Measurements from ENCODE around the gene FUT8.

The FUT8 gene

DNA sequence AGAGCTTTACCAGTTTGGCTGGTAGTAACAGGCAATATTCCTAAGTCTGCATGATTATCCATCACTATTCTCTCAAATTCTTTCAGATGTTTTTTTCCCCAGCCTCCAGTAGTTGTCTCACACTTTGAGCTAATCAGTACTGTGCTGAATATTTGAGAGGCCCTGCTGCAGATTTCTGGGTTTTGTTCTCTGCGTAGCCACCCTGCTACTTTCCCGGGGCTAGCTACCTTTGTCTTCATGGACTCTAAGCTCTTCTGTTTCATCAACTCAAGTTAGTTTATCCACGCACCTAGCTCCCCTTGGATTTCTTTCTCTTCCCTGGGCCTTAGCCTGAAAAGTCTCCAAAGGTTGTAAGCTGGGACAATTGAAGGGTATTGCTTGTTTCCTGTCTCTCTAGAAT is 73.0 kb downstream of the FUT8 start:
- no peak overlapping the region for H3K4me3 ChIP-seq (replicated peaks; ENCODE audit: low read depth, low read length)
- DNase-seq (ENCODE audit: low read depth), result no peak
- TF ChIP-seq, protein P1, sequence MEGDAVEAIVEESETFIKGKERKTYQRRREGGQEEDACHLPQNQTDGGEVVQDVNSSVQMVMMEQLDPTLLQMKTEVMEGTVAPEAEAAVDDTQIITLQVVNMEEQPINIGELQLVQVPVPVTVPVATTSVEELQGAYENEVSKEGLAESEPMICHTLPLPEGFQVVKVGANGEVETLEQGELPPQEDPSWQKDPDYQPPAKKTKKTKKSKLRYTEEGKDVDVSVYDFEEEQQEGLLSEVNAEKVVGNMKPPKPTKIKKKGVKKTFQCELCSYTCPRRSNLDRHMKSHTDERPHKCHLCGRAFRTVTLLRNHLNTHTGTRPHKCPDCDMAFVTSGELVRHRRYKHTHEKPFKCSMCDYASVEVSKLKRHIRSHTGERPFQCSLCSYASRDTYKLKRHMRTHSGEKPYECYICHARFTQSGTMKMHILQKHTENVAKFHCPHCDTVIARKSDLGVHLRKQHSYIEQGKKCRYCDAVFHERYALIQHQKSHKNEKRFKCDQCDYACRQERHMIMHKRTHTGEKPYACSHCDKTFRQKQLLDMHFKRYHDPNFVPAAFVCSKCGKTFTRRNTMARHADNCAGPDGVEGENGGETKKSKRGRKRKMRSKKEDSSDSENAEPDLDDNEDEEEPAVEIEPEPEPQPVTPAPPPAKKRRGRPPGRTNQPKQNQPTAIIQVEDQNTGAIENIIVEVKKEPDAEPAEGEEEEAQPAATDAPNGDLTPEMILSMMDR (IDR thresholded peaks at IDR 0.05; ENCODE audit: low read length, missing control alignments), result no peak

DNA sequence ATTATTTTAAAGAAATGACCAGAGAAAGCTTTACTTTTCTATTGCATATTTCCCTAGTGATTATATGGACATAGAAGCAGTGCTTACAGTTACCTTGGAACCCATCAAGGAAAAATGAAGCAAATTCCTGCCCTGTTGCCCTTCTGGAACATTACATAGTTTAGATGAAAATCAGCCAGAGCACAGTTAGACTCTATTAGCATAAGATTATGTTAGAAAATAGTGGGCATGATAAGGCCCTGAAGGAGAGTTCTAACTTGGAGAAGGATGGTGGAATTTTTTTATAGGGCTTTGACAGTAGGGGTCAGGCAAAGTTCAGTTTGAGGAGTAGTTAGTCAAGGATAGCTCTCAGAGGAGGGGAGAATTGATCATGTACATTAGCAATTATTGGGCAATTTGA is 74.3 kb downstream of the FUT8 start:
- no peak for DNase-seq (ENCODE audit: low read depth)

DNA sequence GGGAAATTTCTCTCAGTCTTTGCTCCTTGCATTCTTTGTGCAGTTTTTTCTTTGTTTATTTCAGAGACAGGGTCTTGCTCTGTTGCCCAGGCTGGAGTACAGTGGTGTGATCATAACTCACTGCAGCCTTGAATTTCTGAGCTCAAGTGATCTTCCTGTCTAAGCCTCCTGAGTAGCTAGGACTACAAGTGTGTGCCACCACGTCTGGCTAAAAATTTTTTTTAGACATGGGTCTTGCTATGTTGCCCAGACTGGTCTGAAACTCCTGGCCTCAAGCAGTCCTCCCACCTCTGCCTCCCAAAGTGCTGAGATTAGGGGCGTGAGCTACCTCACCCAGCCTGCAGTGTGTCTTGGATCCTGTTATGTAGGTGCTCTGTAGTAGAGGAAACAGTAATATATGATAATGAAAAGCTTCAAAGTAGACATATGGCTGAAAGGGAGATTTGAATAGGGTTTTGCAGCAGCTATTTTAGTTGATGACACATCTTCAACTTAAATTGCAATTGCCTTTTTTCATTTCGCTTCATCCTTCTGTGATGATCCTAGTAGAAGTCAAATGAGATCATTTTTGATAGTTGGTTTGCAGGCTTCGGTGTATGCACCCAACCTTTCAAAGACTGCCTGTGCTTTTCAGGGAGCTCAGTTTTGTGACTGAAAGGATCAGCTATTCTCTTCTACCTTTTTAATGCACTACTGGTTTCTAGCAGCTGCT is 75.4 kb downstream of the FUT8 start:
- no peak overlapping the region for H3K4me3 ChIP-seq (replicated peaks; ENCODE audit: low read depth, low read length)
- TF ChIP-seq, protein P1 (IDR thresholded peaks at IDR 0.05; ENCODE audit: low read length, missing control alignments), result no peak
- DNase-seq (ENCODE audit: low read depth), result no peak

More for the DNA sequence above, 74.3 kb downstream of the FUT8 start:
- TF ChIP-seq, protein P1 (IDR thresholded peaks at IDR 0.05; ENCODE audit: low read length, missing control alignments), result no peak
- no peak overlapping the region for H3K4me3 ChIP-seq (replicated peaks; ENCODE audit: low read depth, low read length)

DNA sequence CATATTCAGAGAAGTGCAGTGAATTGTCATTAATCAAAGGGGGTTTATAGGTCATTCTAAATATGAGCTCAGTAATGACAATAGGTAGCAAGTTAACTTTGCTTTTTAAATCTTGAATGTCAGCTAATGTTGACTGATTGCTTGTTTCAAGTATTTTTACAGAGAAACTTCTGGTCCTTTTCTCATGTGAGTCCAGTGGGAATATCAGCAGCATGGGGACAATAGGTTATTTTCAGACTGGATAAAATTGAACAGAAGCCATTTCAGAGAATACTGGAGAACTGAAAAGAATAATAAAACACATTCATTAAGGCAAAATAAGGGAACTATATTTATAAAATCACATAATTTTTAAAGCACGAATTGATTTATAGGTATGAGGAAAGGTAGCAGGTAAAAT is 78.7 kb downstream of the FUT8 start:
- TF ChIP-seq, protein P1 (IDR thresholded peaks at IDR 0.05; ENCODE audit: low read length, missing control alignments), result no peak
- H3K4me3 ChIP-seq (replicated peaks; ENCODE audit: low read depth, low read length), result no peak overlapping the region
- no peak for DNase-seq (ENCODE audit: low read depth)

DNA sequence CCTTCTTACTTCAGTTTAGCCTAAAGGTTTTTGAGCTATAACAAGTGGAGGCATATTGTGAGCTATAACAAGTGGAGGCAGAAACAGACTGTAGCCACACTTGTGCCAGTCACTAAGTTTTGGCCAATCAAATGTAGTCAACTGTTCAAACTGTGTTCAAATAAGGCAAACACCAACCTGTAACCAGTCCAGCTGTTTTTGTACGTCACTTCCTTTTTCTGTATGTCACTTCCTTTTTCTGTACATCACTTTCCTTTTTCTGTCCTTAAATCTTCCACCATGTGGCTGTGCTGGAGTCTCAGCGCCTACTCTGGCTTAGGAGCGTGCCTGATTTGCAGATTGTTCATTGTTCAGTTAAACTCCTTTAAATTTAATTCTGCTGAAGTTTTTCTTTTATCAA is 79.7 kb downstream of the FUT8 start:
- TF ChIP-seq, protein P1 (IDR thresholded peaks at IDR 0.05; ENCODE audit: low read length, missing control alignments), result no peak
- no peak for DNase-seq (ENCODE audit: low read depth)
- H3K4me3 ChIP-seq (replicated peaks; ENCODE audit: low read depth, low read length), result no peak overlapping the region

DNA sequence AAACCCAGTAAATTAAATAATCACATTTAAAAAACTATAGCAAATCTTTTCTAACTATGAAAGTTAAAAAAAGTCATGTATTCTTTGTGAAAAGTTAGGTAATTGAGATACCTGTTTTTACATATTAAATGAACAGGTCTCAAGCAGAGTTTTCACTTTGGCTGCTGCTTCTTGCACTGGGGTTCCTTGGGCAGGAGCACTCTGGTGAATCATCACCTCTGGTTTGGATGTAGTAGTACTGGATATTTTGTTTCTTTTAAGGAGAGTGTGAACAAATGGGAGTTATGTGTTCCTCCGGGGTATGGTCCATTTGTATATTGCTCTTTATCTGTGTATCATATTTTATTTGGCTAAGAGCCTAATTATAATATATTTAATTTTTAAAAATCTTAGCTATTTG is 82.7 kb downstream of the FUT8 start:
- peak; percentile 25 for DNase-seq (ENCODE audit: low read depth)
- TF ChIP-seq, protein P1 (IDR thresholded peaks at IDR 0.05; ENCODE audit: low read length, missing control alignments), result no peak
- no peak overlapping the region for H3K4me3 ChIP-seq (replicated peaks; ENCODE audit: low read depth, low read length)
